Right atrium auricular region (tissue), 2 donors: ENCODE measurements around the gene COL23A1. TPM values are rescaled to one million over a fixed set of nuclear protein-coding genes. Genes with fewer than 3 reads are reported as not detected.
"Not testable (repeated sequence)": the region's sequence is repeated elsewhere in the genome, so short reads cannot be mapped to it uniquely, and the experiment has no call there.

Experiments
- DNase-seq: peaks from one replicate; pipeline ENCODE4 v3.0.0-alpha.2; 2019; ENCODE audit warnings: low spot score
- H3K27ac ChIP-seq, 2 donors: fragments of 200-600 bp; sonication (generic); 1 replicate in 1 of 2; 2 replicates in 1 of 2; pipeline ENCODE4 v1.5.1; 2016 to 2019
- H3K27me3 ChIP-seq, 2 donors: fragments of 200-600 bp; sonication (generic); one replicate each; pipeline versions ENCODE4 v1.5.1 to v1.6.0; 2017 to 2019
- H3K36me3 ChIP-seq: fragments of 200-600 bp; sonication (generic); one replicate; pipeline ENCODE4 v1.5.1; 2016
- H3K4me1 ChIP-seq, 2 donors: fragments of 200-600 bp; sonication (generic); one replicate each; pipeline versions ENCODE4 v1.5.1 to v1.6.0; 2017 to 2019
- H3K4me3 ChIP-seq, 2 donors: fragments of 200-600 bp; sonication (generic); 1 replicate in 1 of 2; 2 replicates in 1 of 2; pipeline ENCODE4 v1.5.1; 2017 to 2019; ENCODE audit warnings: mild to moderate bottlenecking in 1 of 2, moderate library complexity in 1 of 2
- H3K9me3 ChIP-seq, 2 donors: fragments of 200-600 bp; sonication (generic); one replicate each; pipeline ENCODE4 v1.5.1; 2019
- total RNA-seq, 2 donors: library from RNA; depleted of rRNA; stranded (reverse); fragments of >200 nt; gene quantifications; one replicate each; pipeline ENCODE4 v1.1.0, GENCODE V29; 2016
- TF ChIP-seq, protein P1 (sequence below), 2 donors: fragments of 200-600 bp; sonication (generic); IDR thresholded peaks; one replicate each; pipeline ENCODE4 v1.5.1; 2019; ENCODE audit warnings: antibody characterized with exemption in 2 of 2

The COL23A1 gene
- total RNA-seq, 2 donors from 2014 or later, result 5.7 to 6.8 TPM

DNA sequence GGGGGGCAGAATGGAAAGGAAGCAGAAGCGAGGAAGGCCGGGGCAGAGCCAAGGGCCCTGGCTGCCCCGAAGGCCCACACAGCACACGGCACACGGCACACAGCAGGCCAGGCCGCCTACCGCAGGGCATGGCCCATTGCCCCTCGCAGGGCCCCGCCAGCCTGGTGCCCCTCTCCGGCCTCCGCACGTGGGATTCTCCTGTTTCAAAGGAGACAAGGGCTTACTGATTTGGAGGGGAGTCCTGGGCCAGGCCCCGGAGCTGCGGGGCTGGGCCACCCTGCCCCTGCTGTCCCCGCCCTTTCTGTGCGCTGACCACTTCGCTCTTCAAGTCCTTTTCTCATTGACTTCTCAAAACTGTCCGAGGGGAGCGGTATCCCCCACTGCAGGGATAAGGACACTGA is 349.9 kb downstream of the COL23A1 start:
- DNase-seq, result no peak
- no peaks in the 10 kb centered on the region for H3K27me3 ChIP-seq
- peak overlapping the region; percentile 85 to 86 for H3K27ac ChIP-seq
- TF ChIP-seq, protein P1, sequence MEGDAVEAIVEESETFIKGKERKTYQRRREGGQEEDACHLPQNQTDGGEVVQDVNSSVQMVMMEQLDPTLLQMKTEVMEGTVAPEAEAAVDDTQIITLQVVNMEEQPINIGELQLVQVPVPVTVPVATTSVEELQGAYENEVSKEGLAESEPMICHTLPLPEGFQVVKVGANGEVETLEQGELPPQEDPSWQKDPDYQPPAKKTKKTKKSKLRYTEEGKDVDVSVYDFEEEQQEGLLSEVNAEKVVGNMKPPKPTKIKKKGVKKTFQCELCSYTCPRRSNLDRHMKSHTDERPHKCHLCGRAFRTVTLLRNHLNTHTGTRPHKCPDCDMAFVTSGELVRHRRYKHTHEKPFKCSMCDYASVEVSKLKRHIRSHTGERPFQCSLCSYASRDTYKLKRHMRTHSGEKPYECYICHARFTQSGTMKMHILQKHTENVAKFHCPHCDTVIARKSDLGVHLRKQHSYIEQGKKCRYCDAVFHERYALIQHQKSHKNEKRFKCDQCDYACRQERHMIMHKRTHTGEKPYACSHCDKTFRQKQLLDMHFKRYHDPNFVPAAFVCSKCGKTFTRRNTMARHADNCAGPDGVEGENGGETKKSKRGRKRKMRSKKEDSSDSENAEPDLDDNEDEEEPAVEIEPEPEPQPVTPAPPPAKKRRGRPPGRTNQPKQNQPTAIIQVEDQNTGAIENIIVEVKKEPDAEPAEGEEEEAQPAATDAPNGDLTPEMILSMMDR (IDR thresholded peaks at IDR 0.05), result no peak
- no peak overlapping the region for H3K4me3 ChIP-seq
- no peaks in the 10 kb centered on the region for H3K36me3 ChIP-seq
- peaks cover 0 to 61% of the 10 kb centered on the region in 2 donors for H3K4me1 ChIP-seq
- no peaks in the 10 kb centered on the region for H3K9me3 ChIP-seq

- DNase-seq, result not testable (repeated sequence)
- H3K27ac ChIP-seq, result peak overlapping the region; percentile 85 to 86
- H3K4me1 ChIP-seq, result peaks cover 0 to 61% of the 10 kb centered on the region in 2 donors
Observed at GRCh38 chr5:178239626-178240301, 350.4 kb downstream of the COL23A1 start.

DNA sequence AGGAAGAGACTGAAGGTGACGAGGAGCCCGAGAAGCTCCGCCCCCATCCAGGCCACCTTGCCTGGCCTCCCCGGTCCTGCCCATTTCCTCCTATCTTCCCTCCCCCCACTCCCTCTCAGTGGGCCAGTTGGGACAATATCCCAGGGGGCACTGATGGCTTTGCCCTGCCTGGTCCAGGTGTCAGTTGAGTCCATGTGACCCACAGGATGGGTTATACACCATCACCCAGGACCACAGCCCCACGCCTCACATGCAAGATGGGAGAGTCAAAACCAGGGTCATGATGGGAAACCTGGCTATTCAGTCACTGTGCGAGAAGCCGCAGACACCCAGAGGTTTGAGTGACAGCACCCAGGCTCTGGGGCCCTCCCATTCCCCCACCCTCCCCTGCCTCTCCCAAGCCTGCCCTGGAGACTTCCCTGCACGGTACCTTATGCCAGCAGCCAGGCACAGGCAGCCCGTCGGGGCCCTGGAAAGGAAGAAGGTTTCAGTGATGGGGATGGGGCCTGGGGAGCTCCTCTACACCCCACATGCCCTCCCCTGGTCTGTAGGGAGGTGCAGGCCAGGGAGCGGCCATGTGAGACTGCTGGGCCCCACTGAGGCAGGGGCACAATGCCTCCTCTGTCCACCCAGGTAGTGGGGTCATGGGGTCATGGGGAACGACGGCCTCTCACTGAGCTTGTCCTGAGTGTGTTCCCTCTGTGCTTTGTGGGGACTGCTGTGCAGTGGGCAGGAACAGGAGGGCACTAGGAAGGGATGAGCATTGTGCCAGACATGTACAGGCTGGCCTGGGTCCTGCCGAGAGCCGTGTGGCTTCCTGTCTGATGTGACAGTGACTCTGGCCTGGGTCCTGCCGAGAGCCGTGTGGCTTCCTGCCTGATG is 351.2 kb downstream of the COL23A1 start:
- peak overlapping the region; percentile 85 to 86 for H3K27ac ChIP-seq
- H3K4me1 ChIP-seq, result peaks cover 0 to 61% of the 10 kb centered on the region in 2 donors
- H3K27me3 ChIP-seq, result no peaks in the 10 kb centered on the region
- H3K36me3 ChIP-seq, result no peaks in the 10 kb centered on the region
- DNase-seq, result no peak
- TF ChIP-seq, protein P1 (IDR thresholded peaks at IDR 0.05), result no peak
- H3K9me3 ChIP-seq, result no peaks in the 10 kb centered on the region
- no peak overlapping the region for H3K4me3 ChIP-seq

More at GRCh38 chr5:178239626-178240301, 350.4 kb downstream of the COL23A1 start:
- not testable (repeated sequence) for H3K36me3 ChIP-seq, H3K9me3 ChIP-seq, H3K4me3 ChIP-seq, H3K27me3 ChIP-seq

- no peak overlapping the region for H3K4me3 ChIP-seq
- no peaks in the 10 kb centered on the region for H3K27me3 ChIP-seq
- TF ChIP-seq, protein P1 (IDR thresholded peaks at IDR 0.05), result no peak
- no peak for DNase-seq
- H3K27ac ChIP-seq, result peak overlapping the region in 1 of 2 donors; percentile 86
- no peaks in the 10 kb centered on the region for H3K36me3 ChIP-seq
- H3K4me1 ChIP-seq, result peaks cover 0 to 62% of the 10 kb centered on the region in 2 donors
- no peaks in the 10 kb centered on the region for H3K9me3 ChIP-seq
Observed at GRCh38 chr5:178238313-178238635, 351.9 kb downstream of the COL23A1 start.

- Histone ChIP-seq H3K4me3 (no peak overlapping the region), H3K27me3 (no peaks in the 10 kb centered on the region), H3K9me3 (no peaks in the 10 kb centered on the region), H3K36me3 (no peaks in the 10 kb centered on the region), H3K4me1 (peaks cover 0 to 68% of the 10 kb centered on the region in 2 donors), H3K27ac (peak overlapping the region in 1 of 2 donors; percentile 86)
- TF ChIP-seq, protein P1 (IDR thresholded peaks at IDR 0.05), result no peak
- no peak for DNase-seq
Observed at GRCh38 chr5:178237431-178238312, 352.5 kb downstream of the COL23A1 start.
